Activated CD8-positive, alpha-beta memory T cell treated with anti-CD3 and anti-CD28 coated beads for 48 hours (primary cell): ENCODE measurements around the gene TUBG2.
"Not testable (repeated sequence)": the region's sequence is repeated elsewhere in the genome, so short reads cannot be mapped to it uniquely, and the experiment has no call there.

Experiments
- DNase-seq, 3 experiments: peaks; one replicate each; pipeline ENCODE4 v3.0.0-alpha.2; 2020; ENCODE audit warnings: low read depth in 2 of 3, low spot score in 2 of 3

The TUBG2 gene

GRCh38 chr17:42659079-42659931 is at the start of gene TUBG2:
Gene TUBG2, plus strand, starts transcription at chr17:42659284. Its CDS starts 220 bp downstream, at chr17:42659504.
- peak in 1 of 3 experiments; percentile 66 for DNase-seq

- DNase-seq: peak in 1 of 3 experiments; percentile 17
Measured at GRCh38 chr17:42609814-42610801, 49.0 kb upstream of the TUBG2 start.

GRCh38 chr17:42612013-42612412 is 47.1 kb upstream of the TUBG2 start:
- DNase-seq: no peak

DNA sequence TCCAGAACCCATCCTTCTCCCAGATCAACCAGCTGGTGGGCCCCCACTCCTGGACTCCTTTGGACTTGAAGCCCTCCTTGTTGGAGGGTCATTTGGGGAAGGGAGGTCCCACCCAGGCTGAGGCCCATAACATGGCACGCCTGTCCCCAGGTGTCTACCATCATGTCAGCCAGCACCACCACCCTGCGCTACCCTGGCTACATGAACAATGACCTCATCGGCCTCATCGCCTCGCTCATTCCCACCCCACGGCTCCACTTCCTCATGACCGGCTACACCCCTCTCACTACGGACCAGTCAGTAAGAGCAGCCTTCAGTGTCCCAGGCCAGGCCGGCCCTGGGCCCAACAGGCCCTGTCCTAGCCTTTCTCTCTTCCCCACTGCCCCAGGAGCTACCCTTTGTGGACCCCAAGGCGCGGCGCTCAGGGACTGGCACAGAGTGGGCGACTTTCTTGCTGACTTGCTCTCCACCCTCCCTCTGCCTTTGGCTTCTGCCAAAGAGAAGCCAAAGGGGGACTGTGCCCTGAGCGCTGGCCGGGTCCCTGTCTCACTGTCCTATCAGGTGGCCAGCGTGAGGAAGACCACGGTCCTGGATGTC is 45.3 kb upstream of the TUBG2 start:
- DNase-seq: no peak

- no peak for DNase-seq
Measured at GRCh38 chr17:42617956-42618431, 41.1 kb upstream of the TUBG2 start.

DNA sequence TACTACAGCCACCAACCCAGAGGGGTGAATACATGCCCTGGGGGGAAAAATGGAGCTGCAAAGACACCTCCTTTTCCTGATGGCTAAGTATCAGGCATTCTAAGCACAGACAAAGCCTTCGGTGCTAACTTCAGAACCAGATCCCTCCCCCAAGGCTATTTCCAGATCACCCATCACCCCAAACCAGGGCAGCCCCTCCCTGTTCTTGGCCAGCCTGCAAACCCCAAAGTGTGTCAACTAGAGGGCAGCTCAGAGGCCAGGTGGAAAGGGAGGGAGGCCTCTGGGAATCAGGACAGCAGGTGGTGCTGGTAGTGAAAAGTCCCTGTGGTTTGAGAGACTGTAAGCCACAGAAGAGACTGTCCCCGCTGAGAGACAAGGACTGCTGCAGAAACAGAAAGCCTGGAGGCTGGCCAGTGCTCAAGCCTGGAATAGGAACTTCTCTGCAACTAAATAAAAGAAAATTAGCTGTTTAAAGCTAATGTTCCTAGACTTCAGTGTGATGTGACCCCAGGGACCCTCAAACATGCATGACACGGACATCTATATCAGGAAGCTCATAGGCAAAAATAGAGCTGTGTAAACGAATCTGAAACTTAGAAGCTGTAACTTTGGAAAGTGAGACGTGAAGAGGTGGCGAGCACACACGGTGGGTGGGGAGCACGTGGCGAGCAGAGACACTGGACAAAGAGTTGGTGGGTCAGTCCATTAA is 40.5 kb upstream of the TUBG2 start:
- no peak for DNase-seq

DNA sequence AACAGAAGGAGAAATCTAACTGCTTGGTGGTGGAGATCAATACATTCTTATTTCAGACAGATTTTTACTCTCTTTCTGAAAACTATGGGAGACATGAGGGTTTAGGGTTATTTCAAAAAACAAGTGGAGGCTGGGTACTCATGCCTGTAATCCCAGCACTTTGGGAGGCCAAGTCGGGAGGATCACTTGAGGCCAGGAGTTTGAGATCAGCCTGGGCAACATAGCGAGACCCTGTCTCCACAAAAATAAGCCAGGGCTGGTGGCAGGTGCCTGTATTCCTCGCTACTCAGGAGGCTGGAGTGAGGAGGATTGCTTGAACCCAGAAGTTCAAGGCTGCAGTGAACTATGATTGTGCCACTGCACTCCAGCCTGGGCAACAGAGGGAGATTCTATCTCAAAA is 37.1 kb upstream of the TUBG2 start:
- not testable (repeated sequence) for DNase-seq

GRCh38 chr17:42623271-42623670 is 35.8 kb upstream of the TUBG2 start:
- DNase-seq: no peak

DNA sequence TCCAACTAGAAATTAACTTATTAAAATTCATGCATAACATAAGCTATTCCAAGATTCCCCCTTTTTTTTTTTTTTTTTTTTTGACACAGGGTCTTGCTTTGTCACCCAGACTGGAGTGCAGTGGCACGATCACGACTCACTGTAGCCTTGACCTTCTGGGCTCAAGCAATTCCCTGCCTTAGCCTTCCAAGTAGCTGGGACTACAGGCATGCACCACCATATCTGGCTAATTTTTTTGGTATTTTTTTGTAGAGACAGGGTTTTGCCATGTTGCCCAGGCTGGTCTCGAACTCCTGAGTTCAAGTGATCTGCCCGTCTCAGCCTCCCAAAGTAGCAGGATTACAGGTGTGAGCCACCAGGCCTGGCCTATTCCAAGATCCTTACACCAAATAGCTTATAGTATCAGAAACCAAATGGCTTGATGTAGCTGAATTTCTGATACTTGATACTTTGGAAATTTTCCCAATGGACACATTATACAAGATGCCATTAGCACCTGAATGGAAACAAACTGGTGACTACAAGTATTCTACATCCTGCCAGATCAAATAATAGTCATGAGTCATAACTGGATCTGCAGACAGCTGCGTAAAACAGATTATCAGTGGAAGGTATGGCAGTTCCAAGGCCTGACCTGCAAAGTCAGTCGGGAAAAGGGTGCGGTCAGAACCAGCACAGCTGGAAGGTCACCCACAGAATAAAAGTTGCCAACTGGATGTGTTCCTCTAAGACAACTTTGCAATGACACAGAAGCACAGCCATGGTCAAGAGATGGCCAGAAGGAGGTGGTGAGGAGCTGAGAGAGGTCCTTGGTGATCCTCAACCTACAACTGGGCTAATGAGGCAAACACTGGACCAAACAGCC is 35.1 kb upstream of the TUBG2 start:
- DNase-seq: no peak

DNA sequence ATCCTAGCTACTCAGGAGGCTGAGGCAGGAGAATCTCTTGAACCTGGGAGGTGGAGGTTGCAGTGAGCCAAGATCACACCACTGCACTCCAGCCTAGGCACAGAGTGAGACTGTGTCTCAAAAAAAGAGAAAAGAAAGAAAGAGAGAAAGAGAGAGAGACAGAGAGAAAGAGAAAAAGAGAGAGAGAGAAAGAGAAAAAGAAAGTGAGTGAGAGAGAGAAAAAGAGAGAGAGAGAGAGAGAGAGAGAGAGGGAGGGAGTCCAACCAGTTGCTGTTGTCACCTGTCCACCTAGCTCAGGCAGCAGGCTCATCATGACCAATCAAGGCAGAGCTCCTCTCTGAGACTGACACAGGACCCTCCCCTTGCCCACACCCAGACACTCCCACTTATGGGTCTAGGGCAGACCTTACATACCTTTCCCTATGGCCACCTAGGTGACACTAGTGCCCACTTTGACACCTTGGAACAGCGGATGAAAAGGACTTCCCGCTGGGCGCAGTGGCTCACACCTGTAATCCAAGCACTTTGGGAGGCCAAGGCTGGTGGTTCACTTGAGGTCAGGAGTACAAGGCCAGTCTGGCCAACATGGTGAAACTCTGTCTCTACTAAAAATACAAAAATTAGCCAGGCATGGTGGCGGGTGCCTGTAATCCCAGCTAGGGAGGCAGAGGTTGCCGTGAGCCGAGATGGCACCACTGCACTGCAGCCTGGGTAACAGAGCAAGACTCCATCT is 31.9 kb upstream of the TUBG2 start:
- not testable (repeated sequence) for DNase-seq

GRCh38 chr17:42629411-42630009 is 29.6 kb upstream of the TUBG2 start:
- no peak for DNase-seq

- DNase-seq: no peak
Measured at GRCh38 chr17:42632949-42633444, 26.1 kb upstream of the TUBG2 start.

- DNase-seq: no peak
Measured at GRCh38 chr17:42639525-42640113, 19.5 kb upstream of the TUBG2 start.

- no peak for DNase-seq
Measured at GRCh38 chr17:42640121-42640520, 19.0 kb upstream of the TUBG2 start.

GRCh38 chr17:42642336-42642735 is 16.7 kb upstream of the TUBG2 start:
- no peak for DNase-seq

DNA sequence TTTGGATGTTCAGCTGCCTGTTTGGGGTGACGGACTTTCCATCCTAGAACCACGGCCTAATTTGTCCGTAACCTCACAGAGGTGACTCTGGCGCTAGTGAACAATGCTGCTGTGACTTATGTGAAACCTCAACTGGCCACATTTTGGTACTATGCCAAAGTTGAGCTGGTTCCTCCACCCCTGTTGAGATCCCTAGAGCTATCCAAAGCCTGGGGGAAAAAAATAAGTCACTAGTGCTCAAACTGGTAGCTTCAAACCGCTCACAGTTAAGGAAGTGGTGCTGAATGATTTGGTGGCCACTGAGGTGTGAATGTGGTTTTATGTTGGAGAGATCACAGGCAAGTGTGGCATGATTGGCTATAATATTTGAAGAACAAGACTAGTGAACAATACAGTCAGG is 11.3 kb upstream of the TUBG2 start:
- DNase-seq: no peak

DNA sequence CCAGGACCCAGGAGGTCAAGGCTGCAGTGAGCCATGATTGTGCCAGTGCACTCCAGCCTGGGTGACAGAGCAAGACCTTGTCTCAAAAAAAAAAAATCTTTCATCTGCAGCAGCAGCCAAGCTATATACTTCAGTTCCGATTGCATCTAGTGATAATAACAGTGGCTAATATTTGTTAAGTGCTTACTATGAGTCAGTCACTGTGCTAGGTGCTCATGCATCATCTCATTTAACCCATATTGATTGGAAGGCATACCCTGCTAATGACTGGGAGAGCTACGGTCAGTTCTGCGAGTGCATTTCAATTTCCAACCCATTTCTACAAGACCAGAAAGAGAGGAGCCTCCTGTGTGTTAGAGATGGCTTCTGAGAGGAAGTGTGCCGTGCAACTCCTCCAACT is 7.7 kb upstream of the TUBG2 start:
- DNase-seq: no peak
